MM.1S (cell line): ENCODE measurements around the gene MCIDAS.

Experiments used
- DNase-seq: peaks from one replicate; pipeline ENCODE4 v3.0.0-alpha.2; 2015
- H2AFZ ChIP-seq: fragments of 300-600 bp; sonication (generic); 2 replicates; pipeline ENCODE4 v1.6.0; 2016; ENCODE audit warnings: antibody characterized with exemption, low read length
- H3F3A ChIP-seq: fragments of 300-600 bp; sonication (generic); 2 replicates; pipeline ENCODE4 v1.6.1; 2016; ENCODE audit warnings: mild to moderate bottlenecking, antibody characterized with exemption, low read length, moderate library complexity, mixed read lengths; ENCODE audit not compliant: insufficient read depth
- H3K27ac ChIP-seq: fragments of 300-600 bp; sonication (generic); 2 replicates; pipeline ENCODE4 v1.5.1; 2016; ENCODE audit warnings: mild to moderate bottlenecking, low read length
- H3K27me3 ChIP-seq: fragments of 300-600 bp; sonication (generic); replicated peaks from 2 replicates; pipeline ENCODE4 v1.6.0; 2016; ENCODE audit warnings: low read length; ENCODE audit not compliant: insufficient read depth
- H3K36me3 ChIP-seq: fragments of 300-600 bp; sonication (generic); replicated peaks from 2 replicates; pipeline ENCODE4 v1.6.1; 2016; ENCODE audit warnings: mild to moderate bottlenecking, low read length, mixed read lengths; ENCODE audit not compliant: insufficient read depth
- H3K4me1 ChIP-seq: fragments of 300-600 bp; sonication (generic); 2 replicates; pipeline ENCODE4 v1.6.1; 2016; ENCODE audit warnings: low read length, mixed read lengths
- H3K4me2 ChIP-seq: fragments of 300-600 bp; sonication (generic); 2 replicates; pipeline ENCODE4 v1.6.0; 2016; ENCODE audit warnings: low read depth, low read length
- H3K4me3 ChIP-seq: fragments of 300-600 bp; sonication (generic); 2 replicates; pipeline ENCODE4 v1.5.1; 2016; ENCODE audit warnings: low read length, mixed read lengths
- H3K79me2 ChIP-seq: fragments of 300-600 bp; sonication (generic); 2 replicates; pipeline ENCODE4 v1.6.1; 2016; ENCODE audit warnings: mixed run types, low read length, mixed read lengths
- H3K9ac ChIP-seq: fragments of 300-600 bp; sonication (generic); 2 replicates; pipeline ENCODE4 v1.6.1; 2016; ENCODE audit warnings: low read length, mixed read lengths
- H3K9me2 ChIP-seq: fragments of 300-600 bp; sonication (generic); replicated peaks from 2 replicates; pipeline ENCODE4 v1.6.1; 2016; ENCODE audit warnings: mild to moderate bottlenecking, low read length, mixed read lengths; ENCODE audit not compliant: insufficient read depth
- H3K9me3 ChIP-seq: fragments of 300-600 bp; sonication (generic); replicated peaks from 2 replicates; pipeline ENCODE4 v1.6.1; 2016; ENCODE audit warnings: mild to moderate bottlenecking, low read length, mixed read lengths; ENCODE audit not compliant: insufficient read depth
- H4K20me1 ChIP-seq: fragments of 300-600 bp; sonication (generic); 2 replicates; pipeline ENCODE4 v1.6.1; 2016; ENCODE audit warnings: mild to moderate bottlenecking, low read length, moderate library complexity, mixed read lengths; ENCODE audit not compliant: insufficient read depth
- CTCF ChIP-seq: fragments of 300-600 bp; sonication (generic); IDR thresholded peaks from 2 replicates; pipeline ENCODE4 v1.5.1; 2016; ENCODE audit warnings: antibody characterized with exemption, low read length, mixed read lengths
- EZH2 ChIP-seq: fragments of 300-600 bp; sonication (generic); optimal IDR thresholded peaks from 2 replicates; pipeline ENCODE3; 2017; ENCODE audit warnings: low read depth, mild to moderate bottlenecking, antibody characterized with exemption, low read length, mixed read lengths
- EZH2phosphoT487 ChIP-seq: fragments of 300-600 bp; sonication (generic); IDR thresholded peaks from 2 replicates; pipeline ENCODE4 v1.6.1; 2018; ENCODE audit warnings: antibody characterized with exemption, low read length

Gene MCIDAS

GRCh38 chr5:55254802-55255201 is 27.7 kb upstream of the MCIDAS start:
- no peak for TF ChIP-seq CTCF
- TF ChIP-seq EZH2phosphoT487 = no peak
- TF ChIP-seq EZH2 = no peak
- no peaks in the 10 kb centered on the region for H3K36me3 ChIP-seq
- no peak for DNase-seq

GRCh38 chr5:55250064-55250463 is 22.9 kb upstream of the MCIDAS start:
- no peak for TF ChIP-seq EZH2phosphoT487
- TF ChIP-seq EZH2 = no peak
- no peak for TF ChIP-seq CTCF
- Histone ChIP-seq H3K9me3 (no peaks in the 10 kb centered on the region), H3K27me3 (no peaks in the 10 kb centered on the region), H3K79me2 (no peaks in the 10 kb centered on the region), H3F3A (no peaks in the 10 kb centered on the region), H3K9ac (no peak overlapping the region), H3K9me2 (no peaks in the 10 kb centered on the region), H3K27ac (no peak overlapping the region), H3K4me3 (no peak overlapping the region), H3K36me3 (no peaks in the 10 kb centered on the region), H3K4me2 (no peak overlapping the region), H3K4me1 (no peaks in the 10 kb centered on the region), H2AFZ (no peak overlapping the region), H4K20me1 (no peaks in the 10 kb centered on the region)
- no peak for DNase-seq

More at GRCh38 chr5:55254802-55255201, 27.7 kb upstream of the MCIDAS start:
- no peak overlapping the region for H3K4me2 ChIP-seq
- no peaks in the 10 kb centered on the region for H3K27me3 ChIP-seq
- no peak overlapping the region for H2AFZ ChIP-seq
- no peak overlapping the region for H3K9ac ChIP-seq
- no peaks in the 10 kb centered on the region for H3F3A ChIP-seq
- H3K9me2 ChIP-seq = no peaks in the 10 kb centered on the region
- H3K4me3 ChIP-seq = no peak overlapping the region
- no peaks in the 10 kb centered on the region for H3K9me3 ChIP-seq
- no peaks in the 10 kb centered on the region for H4K20me1 ChIP-seq
- H3K27ac ChIP-seq = no peak overlapping the region
- H3K4me1 ChIP-seq = no peaks in the 10 kb centered on the region
- H3K79me2 ChIP-seq = no peaks in the 10 kb centered on the region

- Histone ChIP-seq H3K9me2 (no peaks in the 10 kb centered on the region), H3K27me3 (no peaks in the 10 kb centered on the region), H3F3A (no peaks in the 10 kb centered on the region), H3K79me2 (no peaks in the 10 kb centered on the region), H3K9me3 (no peaks in the 10 kb centered on the region), H4K20me1 (no peaks in the 10 kb centered on the region), H2AFZ (no peak overlapping the region), H3K4me1 (no peaks in the 10 kb centered on the region), H3K9ac (no peak overlapping the region), H3K4me2 (no peak overlapping the region), H3K4me3 (no peak overlapping the region), H3K27ac (no peak overlapping the region), H3K36me3 (no peaks in the 10 kb centered on the region)
- no peak for DNase-seq
- TF ChIP-seq EZH2phosphoT487 = no peak
- TF ChIP-seq CTCF = no peak
- no peak for TF ChIP-seq EZH2
Observed at GRCh38 chr5:55241746-55242145, 14.6 kb upstream of the MCIDAS start.
